Measurements from ENCODE around the gene CPE. TPM values are rescaled to one million over a fixed set of nuclear protein-coding genes. Genes with fewer than 3 reads are reported as not detected.

Gene CPE
- total and polyA plus RNA-seq, 2 donors (not counting 3 experiments of a cell fraction or from before 2014, with no cell fraction given): 2.7 to 9.2 TPM

GRCh38 chr4:165522050-165522449 is 143.2 kb downstream of the CPE start:
- intact Hi-C loops (cut with micrococcal nuclease) (no loop called here), dilution Hi-C loops (cut with MboI; ENCODE audit: extremely low pct_ligation_motif_present, low sequenced_read_pairs) (no loop called here)
- FAIRE-seq (no peak), DNase-seq (ENCODE audit: low read depth, low spot score) (no peak)
- H3K36me3 ChIP-seq (ENCODE audit: control insufficient read depth in 2 of 2, extremely low read depth in 1 of 2, insufficient read depth in 2 of 2, low read length in 2 of 2): no peaks in the 10 kb centered on the region
- H3K4me3 ChIP-seq (replicated peaks in 1 of 3; ENCODE audit: insufficient read depth in 1 of 3, low read depth in 1 of 3, low read length in 3 of 3): no peak overlapping the region
- H3K27me3 ChIP-seq (ENCODE audit: control insufficient read depth in 2 of 2, insufficient read depth in 2 of 2, low read length in 2 of 2): no peaks in the 10 kb centered on the region
- no peaks in the 10 kb centered on the region for H3K9me3 ChIP-seq (replicated peaks; ENCODE audit: control insufficient read depth, insufficient read depth, low read length)
- H3K9me1 ChIP-seq (replicated peaks; ENCODE audit: control insufficient read depth, extremely low read depth, insufficient read depth, low read length): no peaks in the 10 kb centered on the region
- H3K4me1 ChIP-seq (ENCODE audit: control insufficient read depth, extremely low read depth, insufficient read depth, low read length): no peaks in the 10 kb centered on the region
- ChIA-PET POLR2A (no interaction called here), CTCF (no interaction called here)
- no peak overlapping the region for H2AFZ ChIP-seq (ENCODE audit: low read depth, low read length)
- no peaks in the 10 kb centered on the region for H3K79me2 ChIP-seq (ENCODE audit: control insufficient read depth, insufficient read depth, low read length)
- H4K20me1 ChIP-seq (replicated peaks; ENCODE audit: control insufficient read depth, extremely low read depth, insufficient read depth, low read length): no peaks in the 10 kb centered on the region
- H3K4me2 ChIP-seq (ENCODE audit: insufficient read depth, low read length): no peak overlapping the region
- no peak overlapping the region for H3K27ac ChIP-seq (ENCODE audit: insufficient read depth, low read depth, low read length)
- H3K9ac ChIP-seq (replicated peaks; ENCODE audit: extremely low read depth, insufficient read depth, low read length): no peak overlapping the region
- TF ChIP-seq POLR2AphosphoS5 (IDR thresholded peaks at IDR 0.05; ENCODE audit: insufficient read depth, low read depth, low read length) (no peak), EZH2 (IDR thresholded peaks at IDR 0.05; ENCODE audit: borderline replicate concordance, low read depth, low read length, severe bottlenecking) (no peak), GATA2 (IDR thresholded peaks at IDR 0.05; ENCODE audit: insufficient read depth, insufficient read length, low read depth, low read length) (no peak), MYC (IDR thresholded peaks at IDR 0.05; ENCODE audit: low read depth, low read length) (no peak), JUN (IDR thresholded peaks at IDR 0.05; ENCODE audit: borderline replicate concordance, insufficient read depth, insufficient read length, low read depth) (no peak), FOS (IDR thresholded peaks at IDR 0.05; ENCODE audit: borderline replicate concordance, insufficient read depth, low read length) (no peak), POLR2A (IDR thresholded peaks at IDR 0.05; ENCODE audit: low read depth, low read length) (no peak)
- TF ChIP-seq, protein P1, sequence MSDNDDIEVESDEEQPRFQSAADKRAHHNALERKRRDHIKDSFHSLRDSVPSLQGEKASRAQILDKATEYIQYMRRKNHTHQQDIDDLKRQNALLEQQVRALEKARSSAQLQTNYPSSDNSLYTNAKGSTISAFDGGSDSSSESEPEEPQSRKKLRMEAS (IDR thresholded peaks at IDR 0.05; ENCODE audit: insufficient read depth, insufficient read length): no peak
- TF ChIP-seq, protein P2, sequence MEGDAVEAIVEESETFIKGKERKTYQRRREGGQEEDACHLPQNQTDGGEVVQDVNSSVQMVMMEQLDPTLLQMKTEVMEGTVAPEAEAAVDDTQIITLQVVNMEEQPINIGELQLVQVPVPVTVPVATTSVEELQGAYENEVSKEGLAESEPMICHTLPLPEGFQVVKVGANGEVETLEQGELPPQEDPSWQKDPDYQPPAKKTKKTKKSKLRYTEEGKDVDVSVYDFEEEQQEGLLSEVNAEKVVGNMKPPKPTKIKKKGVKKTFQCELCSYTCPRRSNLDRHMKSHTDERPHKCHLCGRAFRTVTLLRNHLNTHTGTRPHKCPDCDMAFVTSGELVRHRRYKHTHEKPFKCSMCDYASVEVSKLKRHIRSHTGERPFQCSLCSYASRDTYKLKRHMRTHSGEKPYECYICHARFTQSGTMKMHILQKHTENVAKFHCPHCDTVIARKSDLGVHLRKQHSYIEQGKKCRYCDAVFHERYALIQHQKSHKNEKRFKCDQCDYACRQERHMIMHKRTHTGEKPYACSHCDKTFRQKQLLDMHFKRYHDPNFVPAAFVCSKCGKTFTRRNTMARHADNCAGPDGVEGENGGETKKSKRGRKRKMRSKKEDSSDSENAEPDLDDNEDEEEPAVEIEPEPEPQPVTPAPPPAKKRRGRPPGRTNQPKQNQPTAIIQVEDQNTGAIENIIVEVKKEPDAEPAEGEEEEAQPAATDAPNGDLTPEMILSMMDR (IDR thresholded peaks at IDR 0.05; ENCODE audit: extremely low read depth in 1 of 2, insufficient read depth in 1 of 2, low read depth in 1 of 2, low read length in 2 of 2): no peak
- BruUV-seq (replicated peaks): no TSS peak

Data from endothelial cell of umbilical vein (primary cell).